Measurements from ENCODE around the gene FES.
"Not testable (repeated sequence)": the region's sequence is repeated elsewhere in the genome, so short reads cannot be mapped to it uniquely, and the experiment has no call there.

The FES gene

DNA sequence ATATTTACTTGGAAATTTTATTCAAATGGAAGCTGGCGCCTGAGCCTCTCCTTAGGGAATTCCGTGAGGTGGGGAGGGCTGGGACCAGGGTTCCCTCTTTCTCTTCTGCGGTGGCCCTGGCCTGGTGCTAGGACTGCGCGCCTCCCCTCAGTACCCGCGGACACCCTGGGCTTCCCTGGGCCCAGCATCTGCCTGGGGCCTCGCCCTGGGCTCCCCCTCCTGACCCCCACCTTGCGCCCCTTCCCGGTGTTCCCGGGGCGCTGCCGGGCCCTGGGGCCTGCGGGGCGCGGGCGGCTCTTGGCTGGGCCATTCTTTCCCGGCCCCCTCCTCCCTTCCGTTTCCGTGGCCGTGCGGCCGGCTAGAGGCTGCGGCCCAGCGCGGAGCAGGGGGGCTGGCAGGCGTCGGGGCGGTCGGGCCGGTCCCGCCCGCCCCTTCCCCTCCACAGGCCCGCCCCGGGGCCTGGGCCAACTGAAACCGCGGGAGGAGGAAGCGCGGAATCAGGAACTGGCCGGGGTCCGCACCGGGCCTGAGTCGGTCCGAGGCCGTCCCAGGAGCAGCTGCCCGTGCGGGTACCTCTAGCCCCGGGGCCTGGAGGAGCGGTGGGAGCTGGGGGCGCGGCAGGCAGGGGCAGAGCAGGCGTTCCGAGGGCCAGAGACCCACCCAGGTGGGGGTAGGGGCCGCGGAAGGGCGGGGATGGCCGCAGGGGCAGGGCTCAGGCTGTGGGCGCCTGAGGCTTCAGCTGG, at the start of gene FES:
FES (plus strand) TSS at position 529 of the 743 bp plus-strand sequence. CDS start 542 bp downstream, outside the sequence.
- DNase-seq = no peak

DNA sequence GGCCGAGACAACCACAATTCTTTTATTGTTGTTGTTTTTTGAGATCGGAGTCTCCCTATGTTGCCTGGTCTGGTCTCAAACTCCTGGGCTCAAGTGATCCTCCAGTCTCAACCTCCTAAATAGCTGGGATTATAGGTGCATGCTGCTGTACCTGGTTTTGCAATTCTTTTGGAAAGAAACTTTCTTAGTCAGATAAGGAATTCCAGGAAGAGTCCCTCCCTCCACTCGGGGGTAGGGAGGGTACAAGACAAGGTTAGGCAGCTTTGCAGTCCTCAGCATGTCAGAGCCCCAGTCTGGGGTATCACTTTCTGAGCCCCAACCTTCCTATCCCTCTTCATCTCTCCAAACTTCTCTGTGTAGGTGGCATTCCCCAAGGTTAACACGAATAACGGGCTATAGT, 49.7 kb upstream of the FES start:
- no peak for DNase-seq

DNA sequence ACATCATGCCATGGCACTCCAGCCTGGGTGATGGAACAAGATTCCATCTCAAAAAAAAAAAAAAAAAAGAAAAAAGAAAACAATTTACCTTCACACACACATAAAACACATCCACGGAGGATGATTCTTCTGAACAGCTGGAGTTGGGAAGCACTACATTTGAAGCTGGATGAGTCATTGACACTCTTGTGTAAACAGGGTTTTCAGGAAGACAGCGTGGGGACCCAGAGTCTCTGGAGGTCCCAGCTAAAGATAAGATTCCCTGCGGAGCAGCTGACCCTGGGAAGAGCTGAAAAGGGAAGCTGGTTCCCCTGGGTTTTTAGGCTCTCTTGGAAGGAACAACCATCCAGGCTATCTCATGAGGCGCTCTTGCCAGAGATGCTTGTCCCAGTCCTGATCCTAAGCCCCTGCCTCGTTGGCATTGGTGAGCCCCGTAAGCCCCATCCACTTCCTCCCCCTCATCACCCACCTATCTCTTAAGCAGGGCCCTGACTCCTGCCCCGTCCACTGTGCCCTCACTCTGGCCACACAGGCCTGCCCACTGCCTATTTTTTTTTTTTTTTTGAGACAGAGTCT, 47.9 kb upstream of the FES start:
- DNase-seq = no peak

DNA sequence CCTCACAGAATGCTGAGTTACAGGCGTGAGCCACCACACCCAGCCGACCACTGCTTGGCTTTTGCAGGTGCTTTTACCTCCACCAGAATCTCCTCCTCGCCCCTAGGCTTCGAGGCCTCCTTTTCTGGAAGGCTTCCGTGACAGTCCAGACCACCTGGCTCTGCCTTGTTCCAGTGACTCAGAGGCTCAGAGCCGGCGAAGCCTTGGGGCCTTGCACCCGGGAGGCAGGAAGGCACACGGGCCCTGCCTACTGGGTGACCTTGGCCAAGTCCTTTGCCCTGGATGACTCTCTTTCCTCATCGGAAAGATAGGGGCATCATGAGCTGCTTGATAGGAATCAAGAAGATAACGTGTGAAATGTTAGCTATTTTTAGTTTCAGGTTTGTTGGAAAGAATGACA, 47.2 kb upstream of the FES start:
- DNase-seq = no peak

DNA sequence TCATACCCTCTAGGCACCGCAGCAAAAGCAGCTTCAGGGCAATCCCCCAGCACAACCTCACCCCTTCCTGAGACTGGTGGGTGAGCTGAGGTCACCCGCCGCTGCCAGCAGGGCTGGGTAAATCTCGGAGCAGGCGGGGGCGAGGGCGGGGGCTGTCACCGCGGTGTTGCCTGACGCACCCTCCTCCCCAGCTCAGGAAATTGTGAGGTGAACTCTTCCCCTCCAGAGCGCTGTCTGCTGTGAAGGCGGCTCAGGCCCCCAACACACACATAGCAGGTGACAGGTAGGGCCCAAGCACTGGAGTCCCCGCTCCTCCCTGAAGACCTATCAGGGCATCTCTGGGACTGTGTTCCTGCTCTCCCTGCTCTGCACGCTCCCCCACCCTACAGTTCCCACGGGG, 46.2 kb upstream of the FES start:
- peak; percentile 88 for DNase-seq

DNA sequence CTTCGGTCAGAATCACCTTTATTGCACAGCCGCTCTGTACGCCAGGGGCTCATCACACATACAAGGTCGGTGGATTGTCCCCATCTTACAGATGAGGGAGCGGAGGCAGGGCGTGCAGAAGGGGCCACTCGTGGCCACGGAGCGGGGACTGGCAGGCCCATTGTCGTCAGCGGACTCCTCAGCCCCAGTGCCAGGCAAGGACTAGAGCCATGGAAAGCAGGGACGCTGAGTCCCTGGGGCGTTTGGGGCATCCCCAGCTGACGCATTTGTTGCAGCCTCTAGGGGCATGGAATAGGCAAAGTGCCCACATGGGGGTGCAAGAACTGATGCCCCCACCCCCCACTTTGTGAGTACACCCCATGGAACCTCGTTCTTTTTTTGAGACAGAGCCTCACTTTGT, 45.8 kb upstream of the FES start:
- DNase-seq = no peak

DNA sequence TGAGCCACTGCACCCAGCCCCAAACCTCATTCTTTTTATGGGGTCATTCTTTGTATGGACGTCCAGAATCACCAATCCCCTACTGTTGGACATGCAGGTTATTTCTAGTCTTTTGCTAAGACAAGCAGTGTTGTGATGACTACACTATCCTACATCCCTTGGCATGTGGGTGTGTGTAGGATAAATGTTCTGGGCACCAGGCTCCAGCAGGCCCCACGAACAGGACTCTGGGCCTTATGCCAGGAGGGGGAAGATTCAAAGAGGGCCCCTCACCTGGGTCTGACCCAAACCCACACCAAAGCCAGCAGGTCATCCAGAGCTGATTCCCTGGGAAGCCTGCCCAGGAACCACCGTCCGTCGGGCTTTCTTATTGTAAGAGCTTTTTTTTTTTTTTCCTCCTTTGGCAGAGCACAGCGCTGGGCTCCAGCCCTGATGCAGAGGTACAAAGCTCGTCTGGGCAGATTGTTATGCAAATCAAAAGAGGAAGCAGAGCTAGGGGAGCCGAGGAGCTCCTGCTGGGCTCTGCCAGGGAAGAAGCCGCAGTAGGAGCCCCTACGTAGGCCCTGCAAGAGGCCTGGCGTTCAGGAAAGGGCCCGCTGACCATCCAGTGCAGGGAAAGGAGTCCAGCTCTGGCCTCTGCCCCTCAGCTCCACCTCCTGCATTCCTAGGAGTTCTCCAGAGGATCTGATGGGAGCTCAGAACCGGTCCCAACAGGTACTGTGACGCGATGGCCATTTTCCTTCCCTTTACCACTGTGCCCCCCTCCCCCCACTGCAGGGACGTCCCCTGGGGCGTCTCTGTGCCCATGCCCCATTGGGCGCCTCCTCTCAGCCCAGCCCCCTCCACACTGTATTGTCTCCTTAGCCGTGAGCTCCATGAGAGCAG, 44.9 kb upstream of the FES start:
- no peak for DNase-seq

DNA sequence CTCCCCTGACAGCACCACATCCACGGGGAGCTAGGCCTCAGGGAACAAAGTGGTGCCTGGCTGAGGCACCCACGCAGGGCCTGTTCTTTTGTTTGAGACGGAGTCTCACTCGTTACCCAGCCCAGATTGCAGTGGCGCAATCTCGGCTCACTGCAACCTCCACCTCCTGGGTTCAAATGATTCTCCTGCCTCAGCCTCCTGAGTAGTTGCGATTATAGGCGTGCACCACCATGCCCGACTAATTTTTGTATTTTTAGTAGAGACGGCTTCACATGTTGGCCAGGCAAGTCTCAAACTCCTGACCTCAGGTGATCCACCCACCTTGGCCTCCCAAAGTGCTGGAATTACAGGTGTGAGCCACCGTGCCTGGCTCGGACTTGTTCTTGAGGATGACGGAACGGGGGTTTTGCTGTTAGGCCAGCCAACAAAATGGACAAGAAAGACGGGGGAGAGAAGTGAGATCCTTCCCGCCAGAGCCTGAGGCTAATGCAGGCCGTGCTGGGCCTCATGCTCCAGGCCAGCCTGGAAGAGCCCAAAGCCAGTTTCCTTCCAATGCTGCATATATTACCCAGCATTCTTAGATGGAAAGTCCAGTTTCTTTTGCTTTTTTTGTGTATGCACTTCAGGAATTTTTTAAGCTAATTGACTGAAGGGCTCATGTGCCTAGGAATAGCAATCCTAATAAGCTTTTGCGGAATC, 44.0 kb upstream of the FES start:
- DNase-seq = no peak

DNA sequence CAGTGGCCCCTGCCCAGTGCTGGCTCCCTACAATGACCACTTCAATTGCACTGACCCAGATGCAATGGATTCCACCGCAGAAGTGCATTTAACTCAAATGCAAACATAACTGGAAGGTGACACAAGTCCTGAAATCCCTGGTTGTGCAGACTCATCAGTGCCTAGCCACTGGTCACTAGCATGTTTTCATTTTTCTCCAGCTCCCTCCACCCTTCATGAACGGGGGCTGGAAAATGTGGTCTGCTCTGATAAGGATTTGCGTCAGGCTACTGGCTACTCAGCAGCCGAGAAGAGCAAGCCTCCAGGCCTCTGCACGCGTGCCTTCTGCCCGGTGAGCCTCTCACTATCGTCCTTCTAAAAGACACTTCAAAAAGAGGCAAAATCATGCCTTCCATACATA, 43.4 kb upstream of the FES start:
- no peak for DNase-seq

DNA sequence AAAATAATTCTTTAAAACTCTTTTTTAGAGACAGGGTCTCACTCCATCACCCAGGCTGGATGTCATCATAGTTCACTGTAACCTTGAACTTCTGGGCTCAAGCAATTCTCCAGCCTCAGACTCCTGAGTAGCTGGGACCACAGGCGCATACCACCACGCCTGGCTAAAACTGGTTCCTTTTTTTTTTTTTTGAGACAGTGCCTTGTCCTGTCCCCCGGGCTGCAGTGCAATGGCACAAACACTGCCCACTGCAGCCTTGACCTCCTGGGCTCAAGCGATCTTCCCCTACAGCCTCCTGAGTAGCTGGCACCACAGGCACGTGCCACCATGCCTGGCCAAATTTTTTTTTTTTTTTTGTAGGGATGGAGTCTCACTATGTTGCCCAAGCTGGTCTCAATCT, 39.6 kb upstream of the FES start:
- no peak for DNase-seq

DNA sequence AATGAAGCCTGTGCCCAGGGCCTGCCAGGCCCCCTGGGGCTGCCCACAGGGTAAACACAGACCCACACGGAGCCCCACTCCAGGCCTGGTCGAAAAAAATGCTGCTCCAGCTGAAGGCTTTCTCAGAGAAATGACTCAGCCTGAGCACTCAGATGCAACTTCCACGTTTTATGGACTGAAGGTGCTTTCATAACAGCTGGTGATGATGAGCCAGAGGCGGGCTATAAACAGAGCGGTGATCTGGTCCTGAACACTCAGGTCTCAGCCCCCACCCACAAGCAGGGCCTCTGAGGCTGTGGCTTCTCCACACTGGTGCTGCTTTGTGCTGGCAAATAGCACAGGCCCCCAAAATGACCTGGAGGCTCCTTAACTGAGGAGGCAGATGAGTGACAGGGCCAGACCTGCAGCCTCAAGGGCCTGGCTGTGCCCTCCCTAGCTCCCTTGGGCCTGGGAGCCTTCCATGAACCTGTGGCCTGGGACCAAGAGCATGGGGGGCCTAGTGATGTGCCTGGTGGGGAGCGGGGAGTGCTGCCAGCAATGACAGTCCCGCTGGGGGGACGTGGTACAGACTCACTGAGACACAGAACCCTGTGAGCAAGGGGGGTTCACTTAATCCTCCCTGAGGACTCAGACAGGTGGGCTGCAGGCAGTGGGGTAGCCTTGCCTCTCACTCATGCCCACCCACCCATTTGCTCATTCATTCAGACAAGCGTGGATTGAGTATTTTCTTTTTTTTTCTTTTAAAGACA, 38.9 kb upstream of the FES start:
- peak; percentile 48 for DNase-seq

DNA sequence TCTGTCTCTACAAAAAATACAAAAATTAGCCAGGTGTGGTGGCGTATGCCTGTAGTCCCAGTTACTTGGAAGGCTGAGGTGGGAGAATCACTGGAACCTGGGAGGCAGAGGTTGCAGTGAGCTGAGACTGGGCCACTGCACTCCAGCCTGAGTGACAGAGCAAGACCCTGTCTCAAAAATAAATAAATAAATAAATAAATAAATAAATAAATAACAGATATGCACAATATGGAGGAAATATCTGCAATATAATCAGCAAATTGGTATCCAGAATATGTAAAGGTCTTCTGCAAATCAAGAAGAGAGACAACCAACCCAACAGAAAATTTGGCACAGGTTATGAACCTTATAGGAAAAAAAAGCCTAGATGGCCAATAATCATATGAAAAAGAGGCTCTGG, 34.9 kb upstream of the FES start:
- DNase-seq = not testable (repeated sequence)

DNA sequence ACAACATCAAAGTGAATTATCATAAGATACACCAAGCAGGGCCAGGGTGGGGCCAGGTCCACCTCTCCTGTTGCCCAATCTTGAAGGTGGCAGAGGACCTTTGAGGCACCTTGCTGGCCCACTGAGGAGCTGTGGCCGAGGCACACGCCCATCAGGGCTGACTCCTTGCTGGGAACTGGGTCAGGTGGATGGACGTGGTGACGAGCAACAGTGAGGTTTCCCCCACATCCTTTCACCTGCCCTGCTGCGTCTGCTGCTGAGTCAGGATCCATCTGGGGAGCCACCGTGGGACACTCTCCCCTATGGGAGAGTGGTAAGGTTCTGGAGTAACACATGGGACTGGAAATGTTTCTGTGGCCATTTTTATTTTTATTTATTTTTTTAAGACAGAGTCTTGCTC, 33.2 kb upstream of the FES start:
- peak; percentile 54 for DNase-seq

DNA sequence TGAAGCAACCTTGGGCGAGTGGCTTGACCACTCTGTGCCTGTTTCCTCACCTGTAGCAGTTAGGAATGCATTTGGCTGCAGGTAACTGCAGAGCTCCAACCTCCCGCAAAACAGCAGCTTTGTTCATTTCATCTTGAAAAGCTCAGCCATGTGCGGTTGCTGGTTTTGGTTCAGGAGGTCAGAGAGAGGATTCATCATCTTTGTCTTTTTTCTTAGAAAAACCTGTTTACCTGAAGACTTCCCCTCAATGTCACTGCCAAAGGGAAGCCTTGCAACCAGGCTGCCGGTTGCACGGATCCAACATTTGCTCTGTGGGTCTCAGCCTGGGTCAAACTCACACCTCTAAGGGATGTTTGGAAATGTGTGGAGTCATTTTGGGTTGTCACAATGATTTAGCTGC, 32.4 kb upstream of the FES start:
- DNase-seq = peak; percentile 32

DNA sequence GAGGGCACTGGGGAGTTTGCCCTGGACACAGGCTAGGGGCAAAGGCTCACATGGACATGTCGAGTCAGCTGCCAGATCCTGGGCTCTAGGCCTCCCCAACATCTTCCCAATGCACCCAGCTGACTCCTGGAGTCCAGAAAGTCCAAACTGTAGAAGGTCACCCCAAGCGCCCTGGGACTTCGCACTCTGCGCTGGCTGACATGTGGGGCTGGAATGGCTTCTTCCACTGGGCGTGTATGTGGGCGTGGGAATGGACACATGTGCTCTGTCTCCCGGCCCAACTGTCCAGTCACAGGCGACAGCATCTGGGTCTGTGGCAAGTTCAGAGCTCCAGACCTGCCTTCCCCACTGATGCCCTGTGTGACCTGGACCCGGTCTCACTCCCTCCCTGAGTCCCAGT, 29.2 kb upstream of the FES start:
- no peak for DNase-seq

DNA sequence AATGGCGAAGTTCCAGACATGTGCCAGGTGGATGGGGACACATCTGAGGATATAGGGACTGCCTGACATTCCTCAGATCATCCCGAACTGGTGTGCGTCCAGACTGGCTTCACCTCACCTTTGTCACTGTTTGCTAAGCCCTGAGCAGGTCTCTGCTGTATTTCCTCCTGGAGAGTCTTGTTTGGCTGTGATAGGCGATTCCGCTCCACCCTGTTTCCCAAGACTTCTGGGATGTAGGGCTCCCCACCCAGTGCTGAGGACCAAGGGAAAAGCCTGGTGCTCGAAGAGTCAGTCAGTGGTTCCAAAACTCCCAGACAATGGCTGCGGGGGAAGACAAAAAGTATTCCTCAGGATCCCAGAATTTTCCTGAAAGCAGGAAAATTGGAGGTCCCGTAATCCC, 27.0 kb upstream of the FES start:
- DNase-seq = no peak

DNA sequence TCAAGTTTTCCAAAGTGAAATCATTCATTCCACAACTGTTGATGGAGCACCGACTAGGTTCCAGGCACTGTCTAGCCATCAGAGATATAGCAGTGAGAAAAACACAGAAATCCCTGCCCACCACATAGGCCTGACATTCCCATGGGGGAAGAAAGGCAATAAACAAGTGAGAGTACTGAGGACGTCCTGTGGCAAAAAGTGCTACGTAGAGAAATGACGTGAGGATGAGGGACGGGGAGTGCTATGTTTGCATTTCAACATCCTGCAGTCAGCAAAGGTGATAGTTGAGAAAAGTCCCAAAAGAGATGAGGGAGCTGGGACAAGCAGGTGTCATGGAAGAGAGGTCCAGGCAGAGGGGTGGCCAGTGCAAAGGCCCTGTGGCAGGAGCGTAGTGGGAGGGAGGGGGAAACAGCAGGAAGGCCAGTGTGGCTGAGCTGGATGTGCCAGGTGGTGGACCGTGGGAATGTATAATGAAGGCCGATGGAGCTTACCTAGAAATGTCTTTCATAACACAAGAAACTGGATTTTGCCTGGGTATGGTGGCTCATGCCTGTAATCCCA, 26.3 kb upstream of the FES start:
- DNase-seq = no peak

DNA sequence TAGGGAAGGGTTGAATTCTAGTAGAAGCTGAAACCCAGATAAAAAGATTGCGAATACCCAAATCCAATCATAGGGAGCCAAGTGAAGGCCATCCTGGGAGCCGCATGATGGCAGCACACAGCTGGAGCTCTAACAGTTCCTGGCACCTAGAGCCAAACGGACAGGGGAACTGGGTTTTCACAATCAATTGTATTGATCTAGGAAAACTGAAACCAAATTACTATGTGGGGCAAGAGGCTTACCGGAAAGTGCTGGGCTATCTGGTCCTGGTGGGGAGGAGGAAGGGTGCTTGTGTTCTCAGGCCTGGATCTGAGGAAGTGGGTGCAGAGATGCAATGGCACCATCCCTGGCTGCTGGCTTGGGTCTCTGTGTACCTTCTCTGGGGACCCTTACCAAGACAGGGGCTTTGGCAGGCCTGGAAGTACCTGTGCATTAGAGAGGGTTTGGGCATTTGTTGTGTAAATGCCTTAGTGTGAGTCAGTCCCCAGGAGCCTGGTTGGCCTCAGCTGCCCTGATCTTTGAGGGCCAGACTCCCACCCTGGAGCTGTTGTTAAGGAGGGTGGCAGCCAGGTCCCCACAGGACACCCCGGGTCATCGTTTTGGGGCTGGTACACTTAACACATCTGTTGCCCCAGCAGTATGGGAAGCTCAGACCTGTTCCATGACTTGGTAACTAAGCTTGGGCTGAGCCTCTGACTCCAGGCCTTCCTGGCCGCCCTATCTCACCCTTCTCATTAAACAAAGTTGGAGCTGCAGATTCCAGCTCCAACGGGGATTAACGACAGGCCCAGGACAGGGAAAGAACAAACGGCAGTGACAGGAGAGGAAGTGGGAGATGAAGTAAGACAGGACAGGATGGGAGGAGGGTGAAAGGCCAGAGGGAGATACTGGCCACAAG, 24.8 kb upstream of the FES start:
- DNase-seq = no peak

DNA sequence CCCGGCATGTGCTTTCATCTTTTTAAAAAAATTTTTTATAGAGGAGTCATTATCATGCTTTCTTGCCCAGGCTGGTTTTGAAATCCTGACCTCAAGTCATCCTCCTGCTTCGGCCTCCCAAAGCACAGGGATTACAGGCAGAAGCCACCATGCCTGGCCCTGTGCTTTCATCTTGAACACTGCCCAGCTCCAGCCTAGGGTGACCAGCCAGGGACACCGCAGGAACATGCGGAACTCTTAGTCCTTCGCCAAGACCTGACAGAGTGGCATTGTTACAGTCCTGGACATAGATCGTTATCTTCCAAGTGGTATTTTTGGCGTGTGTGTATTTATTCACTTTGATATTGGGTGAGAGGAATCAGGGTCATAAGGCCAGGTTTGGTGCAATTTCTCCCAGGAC, 23.9 kb upstream of the FES start:
- no peak for DNase-seq

DNA sequence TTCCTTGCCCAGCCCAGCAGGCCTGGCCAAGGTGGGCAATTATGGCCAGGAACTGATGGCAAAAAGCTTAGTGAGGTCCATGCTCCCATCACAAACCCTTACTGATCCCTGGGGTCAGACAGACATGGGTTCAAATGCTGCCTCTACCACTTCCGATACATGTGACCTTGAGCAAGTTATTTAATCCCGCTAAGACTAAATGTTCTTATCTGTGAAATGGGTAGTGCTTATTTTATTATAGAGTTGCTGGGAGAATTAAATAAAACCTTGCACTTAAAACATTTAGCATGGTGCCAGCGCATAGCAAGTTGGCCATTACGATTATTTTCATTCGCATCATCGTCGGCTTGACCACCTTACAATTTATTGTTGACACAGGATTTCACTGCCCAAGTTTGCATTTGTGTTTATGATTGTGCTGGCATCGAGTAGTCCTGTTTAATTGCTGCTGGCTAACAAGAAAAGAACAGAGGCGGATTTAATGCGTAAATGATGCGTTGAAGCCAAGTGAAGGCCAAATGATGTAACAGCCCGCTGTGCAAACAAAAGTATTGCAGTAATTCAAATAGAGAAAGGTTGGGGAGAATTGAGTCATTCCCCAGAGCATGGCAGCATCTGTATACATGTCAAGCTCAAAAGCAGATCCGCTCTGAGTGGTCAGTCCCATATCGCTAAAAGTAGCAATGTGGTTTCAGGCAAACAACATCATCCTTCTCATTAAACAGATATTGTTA, 23.2 kb upstream of the FES start:
- DNase-seq = no peak
